ENCODE results near the gene MTIF3. TPM values are rescaled to one million over a fixed set of nuclear protein-coding genes. Genes with fewer than 3 reads are reported as not detected.
A peak's percentile ranks its signal among the peaks of the same experiment; 100 is the strongest.

MTIF3 gene
- total and polyA plus RNA-seq, 8 donors = 20.5 to 139 (median 80.1) TPM

- Histone ChIP-seq H3K4me1 (peaks cover 0 to 3% (median 0%) of the 10 kb centered on the region in 4 donors), H3K9me3 (no peaks in the 10 kb centered on the region), H3K27me3 (no peaks in the 10 kb centered on the region), H3K36me3 (no peaks in the 10 kb centered on the region), H3K4me3 (no peak overlapping the region), H3K27ac (peak overlapping the region in 1 of 5 donors; percentile 22)
- no peak for DNase-seq
- intact Hi-C loops (cut with DNase I; ENCODE audit: low total_unique reads) = no loop called here
- TF ChIP-seq CTCF (IDR thresholded peaks at IDR 0.05) = no peak
- TF ChIP-seq POLR2AphosphoS5 (IDR thresholded peaks at IDR 0.05) = no peak
- TF ChIP-seq EP300 (IDR thresholded peaks at IDR 0.05) = no peak
- no peak for TF ChIP-seq POLR2A (IDR thresholded peaks at IDR 0.05)
- 55 to 71% (median 68%) methylated on average over 5 of the region's 5 CpGs for WGBS, 5 donors
Observed at GRCh38 chr13:27487776-27488175, 37.4 kb upstream of the MTIF3 start.

GRCh38 chr13:27483421-27483820 lies 33.1 kb upstream of the MTIF3 start:
- Histone ChIP-seq H3K27ac (no peak overlapping the region), H3K4me1 (peaks cover 0 to 3% (median 0%) of the 10 kb centered on the region in 4 donors), H3K4me3 (no peak overlapping the region), H3K9me3 (peaks cover 0 to 7% (median 3%) of the 10 kb centered on the region in 4 donors), H3K36me3 (no peaks in the 10 kb centered on the region), H3K27me3 (peaks cover 0 to 6% (median 0%) of the 10 kb centered on the region in 3 donors)
- TF ChIP-seq POLR2AphosphoS5 (IDR thresholded peaks at IDR 0.05) = no peak
- no peak for TF ChIP-seq POLR2A (IDR thresholded peaks at IDR 0.05)
- TF ChIP-seq EP300 (IDR thresholded peaks at IDR 0.05) = no peak
- TF ChIP-seq CTCF (IDR thresholded peaks at IDR 0.05) = no peak
- DNase-seq = no peak
- 90 to 95% (median 95%) methylated on average over 3 to 11 of the region's 11 CpGs for WGBS, 5 donors
- intact Hi-C loops (cut with DNase I; ENCODE audit: low total_unique reads) = no loop called here

GRCh38 chr13:27482983-27483382 lies 32.6 kb upstream of the MTIF3 start:
- no peak overlapping the region for H3K27ac ChIP-seq
- TF ChIP-seq EP300 (IDR thresholded peaks at IDR 0.05) (no peak), POLR2AphosphoS5 (IDR thresholded peaks at IDR 0.05) (no peak), CTCF (IDR thresholded peaks at IDR 0.05) (no peak), POLR2A (IDR thresholded peaks at IDR 0.05) (no peak)
- H3K9me3 ChIP-seq = peaks cover 0 to 7% (median 3%) of the 10 kb centered on the region in 4 donors
- peak in 1 of 2 donors; percentile 36 for DNase-seq
- no peaks in the 10 kb centered on the region for H3K36me3 ChIP-seq
- intact Hi-C loops (cut with DNase I; ENCODE audit: low total_unique reads) = no loop called here
- 72 to 83% (median 81%) methylated on average over 7 of the region's 7 CpGs for WGBS, 5 donors
- H3K4me3 ChIP-seq = no peak overlapping the region
- peaks cover 0 to 5% (median 3%) of the 10 kb centered on the region in 4 donors for H3K4me1 ChIP-seq
- H3K27me3 ChIP-seq = peaks cover 0 to 6% (median 0%) of the 10 kb centered on the region in 3 donors

DNA sequence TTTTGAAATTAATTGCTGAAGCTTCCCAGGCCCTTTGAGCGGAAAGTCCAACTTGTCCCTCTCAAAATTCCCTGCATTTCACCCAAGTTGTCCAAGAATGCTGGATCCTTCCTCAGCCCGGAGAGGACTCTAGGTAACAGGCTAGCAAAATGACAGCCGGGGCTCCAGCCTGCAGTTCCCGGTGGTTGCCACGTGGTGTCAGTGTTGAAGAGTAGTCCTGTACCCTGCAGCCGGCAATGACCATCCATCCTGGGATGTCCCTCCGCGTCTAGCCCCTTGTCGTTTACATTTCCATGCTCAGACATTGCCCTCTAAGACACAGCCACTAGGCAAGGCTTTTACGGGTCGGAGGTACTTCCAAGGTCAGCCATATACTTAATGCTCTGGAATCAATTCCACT lies 31.4 kb upstream of the MTIF3 start:
- Histone ChIP-seq H3K27ac (no peak overlapping the region), H3K36me3 (no peaks in the 10 kb centered on the region), H3K4me1 (peaks cover 0 to 12% (median 6%) of the 10 kb centered on the region in 4 donors), H3K9me3 (peaks cover 0 to 7% (median 3%) of the 10 kb centered on the region in 4 donors), H3K27me3 (peaks cover 0 to 6% (median 0%) of the 10 kb centered on the region in 3 donors), H3K4me3 (no peak overlapping the region)
- peak; percentile 54 for DNase-seq
- TF ChIP-seq POLR2AphosphoS5 (IDR thresholded peaks at IDR 0.05) (no peak), CTCF (IDR thresholded peaks at IDR 0.05) (peak in 5 of 7 experiments; percentile 20 to 44 (median 27))
- intact Hi-C loops (cut with DNase I; ENCODE audit: low total_unique reads) = no loop called here
- 26 to 34% (median 32%) methylated on average over 11 of the region's 11 CpGs for WGBS, 5 donors
